HCT116 (cell line): ENCODE data around the gene CSAD. TPM values are rescaled to one million over a fixed set of nuclear protein-coding genes. Genes with fewer than 3 reads are reported as not detected.

Source experiments
- ATAC-seq: fragments of 200-7000 bp; cut with Tn5 transposase; 2 replicates; pipeline ENCODE4 v1.9.1; 2020; ENCODE audit warnings: mild to moderate bottlenecking, moderate library complexity
- BruUV-seq: library from RNA; stranded (reverse); fragments of 400-500 nt; replicated peaks from 2 replicates; lab custom pipeline; 2021; lab: Mats Ljungman, UMichigan
- CTCF ChIA-PET: fragments of 300-600 bp; sonication (Branson Sonifier 250); formaldehyde crosslinking; loops from one replicate; lab custom pipeline; 2021; ENCODE audit warnings: antibody characterized with exemption; lab: Charles Lee
- POLR2A ChIA-PET: fragments of 300-600, 350-600 bp; sonication (Branson Sonifier 250); formaldehyde crosslinking; loops from one replicate; lab custom pipeline; 2021; ENCODE audit warnings: antibody characterized with exemption; lab: Charles Lee
- RAD21 ChIA-PET, 2 experiments: fragments of 300-600 bp; sonication (Branson Sonifier 250); formaldehyde crosslinking; loops; one replicate each; lab custom pipeline; 2023; ENCODE audit warnings: low total read pairs in 2 of 2; ENCODE audit not compliant: uncharacterized antibody in 2 of 2, unreplicated experiment in 2 of 2, low non-redundant PET in 1 of 2; lab: Charles Lee
- DNase-seq: peaks from one replicate; pipeline ENCODE4 v3.0.0-alpha.2; 2010; ENCODE audit warnings: low read depth, low spot score
- H2AFZ ChIP-seq: fragments of 200-600 bp; shearing (Covaris generic), sonication (generic); 2 replicates; pipeline ENCODE4 v1.6.1; 2017; ENCODE audit warnings: low read depth, mixed run types, mixed read lengths, antibody characterized with exemption, low read length; ENCODE audit not compliant: poor library complexity, severe bottlenecking
- H3K27ac ChIP-seq: 2 replicates; pipeline ENCODE4 v1.5.1; 2012; ENCODE audit warnings: low read depth, low read length
- H3K27me3 ChIP-seq: fragments of 200-600 bp; sonication (generic); 2 replicates; pipeline ENCODE4 v1.6.1; 2016; ENCODE audit warnings: mixed run types, low read length, mixed read lengths; ENCODE audit not compliant: insufficient read depth
- H3K36me3 ChIP-seq, 2 experiments: fragments of 200-500 bp in 1 of 2; fragments of 200-600 bp in 1 of 2; sonication (Bioruptor generic) in 1 of 2; sonication (generic) in 1 of 2; 2 replicates each; pipeline versions ENCODE4 v1.5.1 to v1.6.1; 2014 to 2016; ENCODE audit warnings: low read length in 2 of 2, inconsistent platforms in 1 of 2, mixed read lengths in 1 of 2, mixed run types in 1 of 2; ENCODE audit not compliant: insufficient read depth in 2 of 2, control insufficient read depth in 1 of 2
- H3K4me1 ChIP-seq, 2 experiments: fragments of 200-600 bp in 1 of 2; sonication (generic) in 1 of 2; 2 replicates each; pipeline versions ENCODE4 v1.5.1 to v1.6.1; 2012 to 2017; ENCODE audit warnings: low read length in 2 of 2, inconsistent platforms in 1 of 2, mild to moderate bottlenecking in 1 of 2, mixed read lengths in 1 of 2, mixed run types in 1 of 2, moderate library complexity in 1 of 2; ENCODE audit not compliant: insufficient read depth in 2 of 2, control insufficient read depth in 1 of 2
- H3K4me2 ChIP-seq: fragments of 200-600 bp; sonication (generic); 2 replicates; pipeline ENCODE4 v1.6.1; 2017; ENCODE audit warnings: mixed run types, low read length, mixed read lengths
- H3K4me3 ChIP-seq, 2 experiments: fragments of 200-600 bp in 1 of 2; sonication (generic) in 1 of 2; replicated peaks in 1 of 2; 2 replicates each; pipeline ENCODE4 v1.5.1; 2011 to 2016; ENCODE audit warnings: low read length in 2 of 2, control low read depth in 1 of 2, low read depth in 1 of 2, mild to moderate bottlenecking in 1 of 2, mixed read lengths in 1 of 2, mixed run types in 1 of 2
- H3K79me2 ChIP-seq: fragments of 200-600 bp; sonication (generic); 2 replicates; pipeline ENCODE4 v1.6.1; 2017; ENCODE audit warnings: mild to moderate bottlenecking, mixed run types, low read length, moderate library complexity, mixed read lengths; ENCODE audit not compliant: insufficient read depth
- H3K9ac ChIP-seq: fragments of 200-600 bp; sonication (generic); 2 replicates; pipeline ENCODE4 v1.6.1; 2016; ENCODE audit warnings: low read length, mixed read lengths
- H3K9me2 ChIP-seq: fragments of 200-600 bp; sonication (generic), shearing (Covaris generic); 2 replicates; pipeline ENCODE4 v1.6.1; 2017; ENCODE audit warnings: mixed run types, mild to moderate bottlenecking, moderate library complexity; ENCODE audit not compliant: insufficient read depth
- H3K9me3 ChIP-seq, 2 experiments: fragments of 200-500 bp in 1 of 2; fragments of 200-600 bp in 1 of 2; sonication (Bioruptor generic) in 1 of 2; sonication (generic) in 1 of 2; 2 replicates each; pipeline ENCODE4 v1.6.1; 2014 to 2017; ENCODE audit warnings: low read length in 2 of 2, mixed read lengths in 2 of 2, inconsistent platforms in 1 of 2, low read depth in 1 of 2, mild to moderate bottlenecking in 1 of 2, mixed run types in 1 of 2, moderate library complexity in 1 of 2; ENCODE audit not compliant: control insufficient read depth in 1 of 2, insufficient read depth in 1 of 2
- H4K20me1 ChIP-seq: fragments of 200-600 bp; sonication (generic), shearing (Covaris generic); 2 replicates; pipeline ENCODE4 v1.6.1; 2017; ENCODE audit warnings: mixed run types, mild to moderate bottlenecking, moderate library complexity; ENCODE audit not compliant: insufficient read depth
- CBX3 ChIP-seq: IDR thresholded peaks from 2 replicates; pipeline ENCODE4 v1.6.1; 2012; ENCODE audit warnings: low read depth
- CEBPB ChIP-seq: IDR thresholded peaks from 2 replicates; pipeline ENCODE4 v1.6.1; 2012; ENCODE audit warnings: low read depth
- EGR1 ChIP-seq: IDR thresholded peaks from 2 replicates; pipeline ENCODE4 v1.6.1; 2012; ENCODE audit warnings: low read depth
- ELF1 ChIP-seq: IDR thresholded peaks from 2 replicates; pipeline ENCODE4 v1.6.1; 2012; ENCODE audit warnings: low read depth, borderline replicate concordance
- EZH2 ChIP-seq: fragments of 200-600 bp; sonication (generic); IDR thresholded peaks from 2 replicates; pipeline ENCODE4 v1.6.1; 2017; ENCODE audit warnings: antibody characterized with exemption, mixed run types
- FOSL1 ChIP-seq: IDR thresholded peaks from 2 replicates; pipeline ENCODE4 v1.6.1; 2012; ENCODE audit warnings: low read depth
- JUND ChIP-seq: IDR thresholded peaks from 2 replicates; pipeline ENCODE4 v1.6.1; 2012
- POLR2AphosphoS5 ChIP-seq: IDR thresholded peaks from 2 replicates; pipeline ENCODE4 v1.6.1; 2011; ENCODE audit warnings: mild to moderate bottlenecking, low read depth, low read length, moderate library complexity
- SIN3A ChIP-seq: IDR thresholded peaks from 2 replicates; pipeline ENCODE4 v1.6.1; 2012; ENCODE audit warnings: low read depth
- SP1 ChIP-seq: IDR thresholded peaks from 2 replicates; pipeline ENCODE4 v1.6.1; 2012; ENCODE audit warnings: low read depth
- SRF ChIP-seq: IDR thresholded peaks from 2 replicates; pipeline ENCODE4 v1.6.1; 2012; ENCODE audit warnings: low read depth
- TCF7L2 ChIP-seq: IDR thresholded peaks from 2 replicates; pipeline ENCODE4 v1.7.0; 2011; ENCODE audit warnings: borderline replicate concordance, inconsistent platforms; ENCODE audit not compliant: insufficient read depth, insufficient read length; ENCODE audit errors: extremely low read depth
- YY1 ChIP-seq: IDR thresholded peaks from 2 replicates; pipeline ENCODE4 v1.6.1; 2011; ENCODE audit warnings: low read length, low read depth, moderate library complexity, mild to moderate bottlenecking; ENCODE audit not compliant: insufficient replicate concordance; ENCODE audit errors: extremely low read depth
- ZFX ChIP-seq: fragments of 450-650 bp; IDR thresholded peaks from 2 replicates; pipeline ENCODE4 v1.6.1; 2017
- ZNF274 ChIP-seq: fragments of 200-500 bp; sonication (Bioruptor generic); IDR thresholded peaks from 2 replicates; pipeline ENCODE4 v1.6.1; 2014; ENCODE audit warnings: mild to moderate bottlenecking, low read depth, low read length, inconsistent platforms
- intact Hi-C: fragments of 100-400 bp; cut with micrococcal nuclease; formaldehyde crosslinking; loops from 2 replicates; pipeline ENCODE4 v1.10.0; 2022
- total RNA-seq: library from RNA; stranded (reverse); gene quantifications from one replicate; pipeline ENCODE4 v1.2.1, GENCODE V29; 2021; ENCODE audit not compliant: unreplicated experiment
- TF ChIP-seq, protein P1 (sequence below): IDR thresholded peaks from 2 replicates; pipeline ENCODE4 v1.6.1; 2012
- TF ChIP-seq, protein P2 (sequence below): IDR thresholded peaks from 2 replicates; pipeline ENCODE4 v1.6.1; 2012
- TF ChIP-seq, protein P3 (sequence below), 3 experiments: fragments of 200-600 bp in 1 of 3; sonication (generic) in 1 of 3; IDR thresholded peaks in 2 of 3; conservative IDR thresholded peaks in 1 of 3; 2 replicates each; pipeline ENCODE4 v1.5.1; 2012 to 2017; ENCODE audit warnings: low read depth in 2 of 3, low read length in 2 of 3, antibody characterized with exemption in 1 of 3, borderline replicate concordance in 1 of 3, control low read depth in 1 of 3, mild to moderate bottlenecking in 1 of 3, mixed read lengths in 1 of 3, mixed run types in 1 of 3, moderate library complexity in 1 of 3; ENCODE audit not compliant: insufficient read depth in 1 of 3

Gene CSAD
- total RNA-seq, 1 experiment from 2014 or later = 20.3 TPM

- no peak overlapping the region for H3K27ac ChIP-seq
- no TSS peak for BruUV-seq
- ChIA-PET CTCF (interaction anchor here (0.8 to 1.3 kb wide), 2 partner anchors 12 to 18 kb away, joined by 3 to 9 read pairs; no protein-coding TSS in a partner anchor), POLR2A (interaction anchor here (1.2 kb wide), 1 partner anchor 9 kb away, joined by 3 read pairs; the partner anchor contains the start of genes CSAD and ZNF740), RAD21 (no interaction called here)
- no peak for DNase-seq
- TF ChIP-seq TCF7L2 (no peak), EZH2 (no peak), CEBPB (no peak), ZNF274 (no peak), FOSL1 (no peak), CBX3 (no peak), ZFX (no peak), ELF1 (no peak), SP1 (no peak), YY1 (no peak), POLR2AphosphoS5 (no peak), SIN3A (no peak), EGR1 (no peak), JUND (no peak), SRF (no peak)
- TF ChIP-seq, protein P1, sequence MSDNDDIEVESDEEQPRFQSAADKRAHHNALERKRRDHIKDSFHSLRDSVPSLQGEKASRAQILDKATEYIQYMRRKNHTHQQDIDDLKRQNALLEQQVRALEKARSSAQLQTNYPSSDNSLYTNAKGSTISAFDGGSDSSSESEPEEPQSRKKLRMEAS = no peak
- TF ChIP-seq, protein P2, sequence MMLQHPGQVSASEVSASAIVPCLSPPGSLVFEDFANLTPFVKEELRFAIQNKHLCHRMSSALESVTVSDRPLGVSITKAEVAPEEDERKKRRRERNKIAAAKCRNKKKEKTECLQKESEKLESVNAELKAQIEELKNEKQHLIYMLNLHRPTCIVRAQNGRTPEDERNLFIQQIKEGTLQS = no peak
- TF ChIP-seq, protein P3, sequence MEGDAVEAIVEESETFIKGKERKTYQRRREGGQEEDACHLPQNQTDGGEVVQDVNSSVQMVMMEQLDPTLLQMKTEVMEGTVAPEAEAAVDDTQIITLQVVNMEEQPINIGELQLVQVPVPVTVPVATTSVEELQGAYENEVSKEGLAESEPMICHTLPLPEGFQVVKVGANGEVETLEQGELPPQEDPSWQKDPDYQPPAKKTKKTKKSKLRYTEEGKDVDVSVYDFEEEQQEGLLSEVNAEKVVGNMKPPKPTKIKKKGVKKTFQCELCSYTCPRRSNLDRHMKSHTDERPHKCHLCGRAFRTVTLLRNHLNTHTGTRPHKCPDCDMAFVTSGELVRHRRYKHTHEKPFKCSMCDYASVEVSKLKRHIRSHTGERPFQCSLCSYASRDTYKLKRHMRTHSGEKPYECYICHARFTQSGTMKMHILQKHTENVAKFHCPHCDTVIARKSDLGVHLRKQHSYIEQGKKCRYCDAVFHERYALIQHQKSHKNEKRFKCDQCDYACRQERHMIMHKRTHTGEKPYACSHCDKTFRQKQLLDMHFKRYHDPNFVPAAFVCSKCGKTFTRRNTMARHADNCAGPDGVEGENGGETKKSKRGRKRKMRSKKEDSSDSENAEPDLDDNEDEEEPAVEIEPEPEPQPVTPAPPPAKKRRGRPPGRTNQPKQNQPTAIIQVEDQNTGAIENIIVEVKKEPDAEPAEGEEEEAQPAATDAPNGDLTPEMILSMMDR (IDR thresholded peaks at IDR 0.05 in 2 of 3, conservative IDR thresholded peaks at IDR 0.05 in 1 of 3; ENCODE audit: borderline replicate concordance in 1 of 3, insufficient read depth in 1 of 3, low read depth in 2 of 3, low read length in 2 of 3) = no peak
- no peaks in the 10 kb centered on the region for H3K9me3 ChIP-seq
- intact Hi-C loops = no loop called here
- H4K20me1 ChIP-seq = no peaks in the 10 kb centered on the region
- H3K4me2 ChIP-seq = peak overlapping the region; percentile 49
- no peak overlapping the region for H3K4me3 ChIP-seq
- H3K4me1 ChIP-seq = peaks cover 21 to 45% of the 10 kb centered on the region in 2 experiments; a peak in 3 of 4 replicates
- H3K27me3 ChIP-seq = no peaks in the 10 kb centered on the region
- no peak overlapping the region for H3K9ac ChIP-seq
- H3K9me2 ChIP-seq = no peaks in the 10 kb centered on the region
- no peak for ATAC-seq
- no peak overlapping the region for H2AFZ ChIP-seq
- H3K79me2 ChIP-seq = no peaks in the 10 kb centered on the region
- H3K36me3 ChIP-seq = no peaks in the 10 kb centered on the region
Observed at GRCh38 chr12:53170876-53171724, 9.6 kb downstream of the CSAD start.
